ENCODE data around the gene GIT2. TPM values are rescaled to one million over a fixed set of nuclear protein-coding genes. Genes with fewer than 3 reads are reported as not detected.
A peak's percentile ranks its signal among the peaks of the same experiment; 100 is the strongest.

Gene GIT2
- total RNA-seq, 1 donor = 50.8 TPM

DNA sequence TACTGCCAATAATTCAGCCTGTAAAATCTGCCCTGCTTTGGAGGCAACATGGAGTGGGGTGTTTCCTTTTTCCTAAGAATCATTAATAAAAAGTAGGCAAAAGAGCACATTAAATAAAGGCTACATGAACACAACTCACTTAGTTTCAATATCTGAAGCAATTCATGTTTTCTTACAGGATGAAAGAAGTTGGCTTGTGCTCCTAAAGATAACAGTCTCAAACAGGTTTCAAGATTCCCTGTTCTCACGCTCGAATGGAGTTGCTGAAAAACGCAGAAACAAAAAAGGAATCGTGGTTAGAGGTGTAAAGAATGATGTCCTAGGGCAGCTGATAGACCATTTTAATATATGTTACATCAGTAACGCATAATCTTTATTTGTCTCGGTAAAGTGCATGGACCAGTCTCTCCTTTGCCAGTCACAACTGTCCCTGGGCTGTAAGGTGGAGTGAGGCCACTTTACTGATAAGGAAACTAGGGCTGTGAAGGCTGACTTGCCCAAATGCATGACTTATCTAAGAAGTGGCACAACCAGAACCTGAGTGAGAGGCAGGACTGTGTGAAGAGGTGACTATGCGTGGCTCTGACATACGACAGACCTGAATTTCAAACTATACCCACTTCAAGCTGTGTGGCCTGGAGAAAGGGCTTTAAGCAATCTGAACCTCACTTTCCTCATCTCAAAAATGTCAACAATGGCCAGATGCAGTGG, 12.6 kb downstream of the GIT2 start:
- no peak overlapping the region for H3K4me3 ChIP-seq (ENCODE audit: low read depth, low read length)
- DNase-seq (ENCODE audit: low read depth) = no peak
- TF ChIP-seq, protein P1, sequence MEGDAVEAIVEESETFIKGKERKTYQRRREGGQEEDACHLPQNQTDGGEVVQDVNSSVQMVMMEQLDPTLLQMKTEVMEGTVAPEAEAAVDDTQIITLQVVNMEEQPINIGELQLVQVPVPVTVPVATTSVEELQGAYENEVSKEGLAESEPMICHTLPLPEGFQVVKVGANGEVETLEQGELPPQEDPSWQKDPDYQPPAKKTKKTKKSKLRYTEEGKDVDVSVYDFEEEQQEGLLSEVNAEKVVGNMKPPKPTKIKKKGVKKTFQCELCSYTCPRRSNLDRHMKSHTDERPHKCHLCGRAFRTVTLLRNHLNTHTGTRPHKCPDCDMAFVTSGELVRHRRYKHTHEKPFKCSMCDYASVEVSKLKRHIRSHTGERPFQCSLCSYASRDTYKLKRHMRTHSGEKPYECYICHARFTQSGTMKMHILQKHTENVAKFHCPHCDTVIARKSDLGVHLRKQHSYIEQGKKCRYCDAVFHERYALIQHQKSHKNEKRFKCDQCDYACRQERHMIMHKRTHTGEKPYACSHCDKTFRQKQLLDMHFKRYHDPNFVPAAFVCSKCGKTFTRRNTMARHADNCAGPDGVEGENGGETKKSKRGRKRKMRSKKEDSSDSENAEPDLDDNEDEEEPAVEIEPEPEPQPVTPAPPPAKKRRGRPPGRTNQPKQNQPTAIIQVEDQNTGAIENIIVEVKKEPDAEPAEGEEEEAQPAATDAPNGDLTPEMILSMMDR (IDR thresholded peaks at IDR 0.05; ENCODE audit: insufficient read depth, low read length) = no peak

DNA sequence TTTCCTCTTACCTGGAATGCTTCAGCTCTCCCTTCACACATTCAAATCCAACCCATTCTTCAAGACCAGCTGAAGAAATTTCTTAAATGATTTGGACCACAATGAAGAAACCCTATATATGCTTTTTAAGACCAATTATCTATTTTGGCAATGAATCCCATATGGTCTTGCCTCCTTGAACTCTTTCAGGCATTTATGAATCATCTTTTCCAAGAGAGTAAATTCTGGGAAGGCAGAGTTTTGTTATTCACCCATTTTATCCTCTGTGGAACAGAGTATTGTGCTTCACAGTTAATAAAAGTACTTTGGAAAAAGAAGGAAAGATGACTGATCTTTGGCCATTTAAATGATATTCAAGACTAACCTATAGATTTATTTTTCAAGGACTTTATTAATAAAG, 14.0 kb downstream of the GIT2 start:
- TF ChIP-seq, protein P1 (IDR thresholded peaks at IDR 0.05; ENCODE audit: insufficient read depth, low read length) = no peak
- peak; percentile 83 for DNase-seq (ENCODE audit: low read depth)
- no peak overlapping the region for H3K4me3 ChIP-seq (ENCODE audit: low read depth, low read length)

DNA sequence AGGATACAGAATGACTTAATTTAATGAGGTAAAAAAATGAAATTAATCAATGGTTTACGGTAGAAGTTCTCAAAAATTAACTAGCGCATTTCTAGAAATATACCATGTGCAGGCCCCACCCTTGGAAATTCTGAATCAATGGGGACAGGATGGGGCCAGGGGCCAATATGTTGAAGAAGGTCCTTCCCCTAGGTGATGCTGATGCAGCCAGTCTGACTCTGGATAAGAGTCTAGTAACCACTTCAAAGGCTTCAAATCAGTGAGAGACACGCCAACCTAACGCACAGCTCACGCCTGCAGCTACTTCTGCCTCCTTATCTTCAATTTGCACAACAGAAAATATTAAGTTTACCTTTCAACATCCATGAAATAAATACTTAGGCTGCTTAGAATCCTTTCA, 14.9 kb downstream of the GIT2 start:
- no peak for DNase-seq (ENCODE audit: low read depth)
- H3K4me3 ChIP-seq (ENCODE audit: low read depth, low read length) = no peak overlapping the region
- TF ChIP-seq, protein P1 (IDR thresholded peaks at IDR 0.05; ENCODE audit: insufficient read depth, low read length) = no peak

- no peak overlapping the region for H3K4me3 ChIP-seq (ENCODE audit: low read depth, low read length)
- DNase-seq (ENCODE audit: low read depth) = no peak
- TF ChIP-seq, protein P1 (IDR thresholded peaks at IDR 0.05; ENCODE audit: insufficient read depth, low read length) = no peak
Measured at GRCh38 chr12:109972821-109973220, 23.3 kb downstream of the GIT2 start.

- DNase-seq (ENCODE audit: low read depth) = no peak
- H3K4me3 ChIP-seq (ENCODE audit: low read depth, low read length) = no peak overlapping the region
- TF ChIP-seq, protein P1 (IDR thresholded peaks at IDR 0.05; ENCODE audit: insufficient read depth, low read length) = no peak
Measured at GRCh38 chr12:109968801-109969200, 27.4 kb downstream of the GIT2 start.

DNA sequence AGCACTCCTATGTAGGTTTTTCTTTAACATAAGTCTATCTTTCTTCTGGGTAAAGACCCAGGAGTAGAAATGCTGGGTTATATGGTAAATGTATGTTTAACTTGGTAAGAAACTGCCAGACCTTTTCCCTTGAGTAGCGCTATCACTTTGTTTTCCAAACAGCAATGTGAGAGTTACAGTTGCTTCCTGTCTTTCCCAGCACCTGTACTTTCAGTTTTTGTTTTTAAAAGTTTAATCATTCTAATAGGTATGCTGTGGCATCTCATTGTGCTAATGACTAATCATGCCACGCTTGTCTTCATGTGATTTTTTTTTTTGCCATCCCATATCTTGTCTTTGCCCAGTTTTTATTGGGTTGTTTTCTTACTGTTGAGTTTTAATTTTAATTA, 28.1 kb downstream of the GIT2 start:
- no peak overlapping the region for H3K4me3 ChIP-seq (ENCODE audit: low read depth, low read length)
- TF ChIP-seq, protein P1 (IDR thresholded peaks at IDR 0.05; ENCODE audit: insufficient read depth, low read length) = no peak
- no peak for DNase-seq (ENCODE audit: low read depth)

All from fibroblast of the aortic adventitia (primary cell).